ENCODE results near the gene MALRD1.

The MALRD1 gene

GRCh38 chr10:19683356-19683755, 634.8 kb downstream of the MALRD1 start:
- H3K9me3 ChIP-seq (ENCODE audit: insufficient read depth, low read length): no peaks in the 10 kb centered on the region
- no peak overlapping the region for H3K4me2 ChIP-seq (ENCODE audit: low read length)
- H3K4me3 ChIP-seq (ENCODE audit: low read length): no peak overlapping the region
- H3K27me3 ChIP-seq (ENCODE audit: low read depth, low read length): no peaks in the 10 kb centered on the region
- no peaks in the 10 kb centered on the region for H4K20me1 ChIP-seq (ENCODE audit: insufficient read depth, low read length)
- no peak overlapping the region for H3K9ac ChIP-seq (ENCODE audit: low read length)
- H3K36me3 ChIP-seq (replicated peaks; ENCODE audit: low read depth, low read length): no peaks in the 10 kb centered on the region
- H2AFZ ChIP-seq (ENCODE audit: low read depth, low read length): no peak overlapping the region
- H3K27ac ChIP-seq (ENCODE audit: low read length): no peak overlapping the region
- H3K79me2 ChIP-seq (ENCODE audit: low read length): no peaks in the 10 kb centered on the region
- TF ChIP-seq CTCF (IDR thresholded peaks at IDR 0.05; ENCODE audit: low read depth, low read length) (no peak), EZH2phosphoT487 (IDR thresholded peaks at IDR 0.05; ENCODE audit: low read depth) (no peak)
- no peaks in the 10 kb centered on the region for H3K4me1 ChIP-seq (ENCODE audit: low read length)

GRCh38 chr10:19683960-19684359, 635.4 kb downstream of the MALRD1 start:
- H3K9me3 ChIP-seq (ENCODE audit: insufficient read depth, low read length): no peaks in the 10 kb centered on the region
- no peak overlapping the region for H3K4me3 ChIP-seq (ENCODE audit: low read length)
- H3K4me2 ChIP-seq (ENCODE audit: low read length): no peak overlapping the region
- TF ChIP-seq CTCF (IDR thresholded peaks at IDR 0.05; ENCODE audit: low read depth, low read length): no peak
- TF ChIP-seq EZH2phosphoT487 (IDR thresholded peaks at IDR 0.05; ENCODE audit: low read depth): no peak
- no peaks in the 10 kb centered on the region for H3K4me1 ChIP-seq (ENCODE audit: low read length)
- no peak overlapping the region for H3K9ac ChIP-seq (ENCODE audit: low read length)
- H4K20me1 ChIP-seq (ENCODE audit: insufficient read depth, low read length): no peaks in the 10 kb centered on the region
- H3K27me3 ChIP-seq (ENCODE audit: low read depth, low read length): no peaks in the 10 kb centered on the region
- no peak overlapping the region for H3K27ac ChIP-seq (ENCODE audit: low read length)
- H2AFZ ChIP-seq (ENCODE audit: low read depth, low read length): no peak overlapping the region
- no peaks in the 10 kb centered on the region for H3K36me3 ChIP-seq (replicated peaks; ENCODE audit: low read depth, low read length)
- H3K79me2 ChIP-seq (ENCODE audit: low read length): no peaks in the 10 kb centered on the region

DNA sequence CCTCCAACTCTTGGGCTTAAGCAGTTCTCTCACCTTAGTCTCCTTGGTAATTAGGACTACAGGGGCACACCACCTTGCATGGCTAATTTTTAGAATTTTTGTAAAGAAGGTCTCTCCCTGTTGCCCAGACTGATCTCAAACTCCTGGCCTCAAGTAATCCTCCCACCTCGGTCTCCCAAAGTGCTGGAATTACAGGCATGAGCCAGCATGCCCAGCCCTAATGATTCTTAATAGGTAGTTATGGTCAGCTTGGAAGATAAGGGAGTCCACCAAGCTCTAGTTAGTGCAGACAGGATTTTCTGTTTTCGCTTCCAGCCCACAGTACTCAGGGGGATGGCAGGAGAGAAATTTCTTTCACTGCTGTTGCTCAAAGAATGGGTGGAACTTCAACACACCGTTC, 639.7 kb downstream of the MALRD1 start:
- Histone ChIP-seq H3K79me2 (ENCODE audit: low read length) (no peaks in the 10 kb centered on the region), H3K27ac (ENCODE audit: low read length) (no peak overlapping the region), H3K9ac (ENCODE audit: low read length) (no peak overlapping the region), H3K4me1 (ENCODE audit: low read length) (no peaks in the 10 kb centered on the region), H4K20me1 (ENCODE audit: insufficient read depth, low read length) (no peaks in the 10 kb centered on the region), H3K4me3 (ENCODE audit: low read length) (no peak overlapping the region), H3K4me2 (ENCODE audit: low read length) (no peak overlapping the region), H3K9me3 (ENCODE audit: insufficient read depth, low read length) (no peaks in the 10 kb centered on the region), H3K27me3 (ENCODE audit: low read depth, low read length) (no peaks in the 10 kb centered on the region), H2AFZ (ENCODE audit: low read depth, low read length) (no peak overlapping the region), H3K36me3 (replicated peaks; ENCODE audit: low read depth, low read length) (no peaks in the 10 kb centered on the region)
- TF ChIP-seq CTCF (IDR thresholded peaks at IDR 0.05; ENCODE audit: low read depth, low read length) (no peak), EZH2phosphoT487 (IDR thresholded peaks at IDR 0.05; ENCODE audit: low read depth) (no peak)

DNA sequence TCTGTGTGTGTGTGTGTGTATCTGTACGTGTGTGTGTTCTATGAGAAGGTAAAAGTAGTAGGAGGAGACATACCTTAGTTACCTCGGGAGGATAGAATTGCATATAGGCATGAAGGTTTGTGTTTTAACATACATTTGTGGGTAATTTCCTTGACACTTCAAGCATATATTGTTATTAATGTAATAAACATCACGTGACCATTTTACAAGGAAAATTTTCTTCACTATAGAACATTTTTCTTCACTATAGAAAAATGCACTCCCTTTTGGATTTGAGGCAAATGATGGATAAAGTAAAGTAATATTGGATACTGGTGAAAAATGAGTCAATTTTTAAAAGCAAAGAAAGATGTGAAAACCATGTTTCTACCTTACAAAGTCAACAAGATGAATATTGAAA, 640.6 kb downstream of the MALRD1 start:
- H3K4me2 ChIP-seq (ENCODE audit: low read length): no peak overlapping the region
- H3K9ac ChIP-seq (ENCODE audit: low read length): no peak overlapping the region
- H3K79me2 ChIP-seq (ENCODE audit: low read length): no peaks in the 10 kb centered on the region
- H3K4me3 ChIP-seq (ENCODE audit: low read length): no peak overlapping the region
- TF ChIP-seq CTCF (IDR thresholded peaks at IDR 0.05; ENCODE audit: low read depth, low read length): no peak
- no peaks in the 10 kb centered on the region for H3K9me3 ChIP-seq (ENCODE audit: insufficient read depth, low read length)
- no peaks in the 10 kb centered on the region for H3K27me3 ChIP-seq (ENCODE audit: low read depth, low read length)
- H3K4me1 ChIP-seq (ENCODE audit: low read length): no peaks in the 10 kb centered on the region
- H3K27ac ChIP-seq (ENCODE audit: low read length): no peak overlapping the region
- no peaks in the 10 kb centered on the region for H4K20me1 ChIP-seq (ENCODE audit: insufficient read depth, low read length)
- no peaks in the 10 kb centered on the region for H3K36me3 ChIP-seq (replicated peaks; ENCODE audit: low read depth, low read length)
- no peak overlapping the region for H2AFZ ChIP-seq (ENCODE audit: low read depth, low read length)

All from OCI-LY3 (cell line).